DMS153 (cell line): ENCODE measurements around the gene OBSL1.
A peak's percentile ranks its signal among the peaks of the same experiment; 100 is the strongest.

Source experiments
- DNase-seq: peaks from one replicate; lab custom pipeline; 2025; lab: John Stamatoyannopoulos, UW

Gene OBSL1

GRCh38 chr2:219596954-219597551, 25.7 kb upstream of the OBSL1 start:
- no peak for DNase-seq

- no peak for DNase-seq
These were observed 23.9 kb upstream of the OBSL1 start for GRCh38 chr2:219595256-219595655.

DNA sequence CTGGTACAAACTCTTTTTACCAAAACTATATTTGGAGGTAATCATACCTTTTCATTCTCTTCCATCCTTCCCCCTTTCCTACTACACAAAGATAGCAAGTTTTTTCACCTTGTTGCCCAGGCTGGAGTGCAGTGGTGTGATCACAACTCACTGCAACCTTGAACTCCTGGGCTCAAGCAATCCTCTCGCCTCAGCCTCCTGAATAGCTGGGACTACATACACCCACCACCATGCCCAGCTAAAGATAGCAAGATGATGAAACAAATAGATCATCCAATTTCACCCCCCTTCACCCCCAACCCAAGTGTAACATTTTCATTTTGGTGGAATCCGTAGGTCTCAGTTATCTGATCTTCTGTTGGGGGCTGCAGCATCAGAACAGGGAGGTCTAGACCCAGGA, 21.8 kb upstream of the OBSL1 start:
- DNase-seq, result no peak

- no peak for DNase-seq
These were observed 21.4 kb upstream of the OBSL1 start for GRCh38 chr2:219592736-219593135.

- DNase-seq, result no peak
These were observed 19.8 kb upstream of the OBSL1 start for GRCh38 chr2:219591091-219591490.

- no peak for DNase-seq
These were observed 10.0 kb upstream of the OBSL1 start for GRCh38 chr2:219581346-219581745.

GRCh38 chr2:219578811-219579613, 7.7 kb upstream of the OBSL1 start:
- no peak for DNase-seq

DNA sequence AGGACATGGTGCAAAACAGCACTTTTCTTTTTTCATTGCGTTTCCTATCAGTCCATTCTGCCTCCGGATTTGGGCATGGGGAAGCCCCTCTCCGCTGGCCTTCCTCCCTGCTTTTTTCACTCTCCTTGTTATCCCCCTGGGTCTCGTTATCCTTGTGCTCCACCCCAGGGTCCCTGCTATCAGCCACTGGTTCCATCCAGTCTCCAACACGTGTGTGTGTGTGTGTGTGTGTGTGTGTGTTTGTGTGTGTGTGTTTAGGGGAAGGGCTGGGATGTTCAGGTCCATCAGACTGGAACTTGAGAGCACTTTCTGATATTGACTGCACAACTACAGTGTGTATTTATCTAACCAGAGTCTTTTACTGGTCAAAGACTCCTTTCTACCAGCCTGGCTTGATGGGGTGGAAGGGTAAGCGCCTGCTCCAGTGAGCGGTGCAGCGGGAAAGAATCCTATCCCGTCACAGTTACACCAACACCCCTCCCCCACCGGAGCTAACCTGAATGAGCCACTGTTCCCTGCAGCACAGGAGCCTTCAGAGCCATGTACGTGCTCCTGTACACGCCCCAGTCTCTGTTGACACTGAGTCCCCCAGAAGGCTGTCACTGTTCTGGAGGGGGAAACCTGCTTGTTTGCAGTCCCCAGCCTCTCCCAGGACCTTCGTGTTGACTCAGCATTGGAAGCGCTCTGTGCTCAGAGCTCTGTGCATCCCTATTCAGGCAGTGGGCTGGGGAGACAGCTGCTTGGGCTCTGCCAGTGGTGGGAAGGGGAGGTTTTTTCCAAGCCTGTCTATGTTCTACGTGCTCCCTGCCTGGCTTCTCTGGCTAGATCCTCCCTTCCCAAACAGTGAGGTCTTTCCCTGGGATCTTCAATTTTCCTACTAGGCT, 5.4 kb upstream of the OBSL1 start:
- peak; percentile 76 for DNase-seq

GRCh38 chr2:219575566-219576504, 4.5 kb upstream of the OBSL1 start:
- no peak for DNase-seq

DNA sequence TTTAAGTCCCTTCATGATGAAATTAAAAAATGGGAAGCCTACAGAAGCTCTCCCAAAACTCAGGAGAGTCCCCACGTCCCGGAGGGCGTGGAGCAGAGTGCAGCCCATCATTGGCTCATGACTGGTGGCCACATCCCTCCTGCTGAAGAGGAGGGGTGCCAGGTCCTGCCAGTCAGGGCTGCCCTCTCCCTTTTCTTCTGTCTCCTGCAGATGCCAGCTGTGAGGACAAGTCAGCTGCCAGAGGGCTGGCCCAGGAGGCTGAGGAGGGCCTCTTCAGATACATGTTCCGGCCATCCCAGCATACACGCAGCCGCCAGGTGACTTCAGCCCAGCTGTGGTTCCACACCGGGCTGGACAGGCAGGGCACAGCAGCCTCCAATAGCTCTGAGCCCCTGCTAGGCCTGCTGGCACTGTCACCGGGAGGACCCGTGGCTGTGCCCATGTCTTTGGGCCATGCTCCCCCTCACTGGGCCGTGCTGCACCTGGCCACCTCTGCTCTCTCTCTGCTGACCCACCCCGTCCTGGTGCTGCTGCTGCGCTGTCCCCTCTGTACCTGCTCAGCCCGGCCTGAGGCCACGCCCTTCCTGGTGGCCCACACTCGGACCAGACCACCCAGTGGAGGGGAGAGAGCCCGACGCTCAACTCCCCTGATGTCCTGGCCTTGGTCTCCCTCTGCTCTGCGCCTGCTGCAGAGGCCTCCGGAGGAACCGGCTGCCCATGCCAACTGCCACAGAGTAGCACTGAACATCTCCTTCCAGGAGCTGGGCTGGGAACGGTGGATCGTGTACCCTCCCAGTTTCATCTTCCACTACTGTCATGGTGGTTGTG, 3.4 kb upstream of the OBSL1 start:
- DNase-seq, result no peak

DNA sequence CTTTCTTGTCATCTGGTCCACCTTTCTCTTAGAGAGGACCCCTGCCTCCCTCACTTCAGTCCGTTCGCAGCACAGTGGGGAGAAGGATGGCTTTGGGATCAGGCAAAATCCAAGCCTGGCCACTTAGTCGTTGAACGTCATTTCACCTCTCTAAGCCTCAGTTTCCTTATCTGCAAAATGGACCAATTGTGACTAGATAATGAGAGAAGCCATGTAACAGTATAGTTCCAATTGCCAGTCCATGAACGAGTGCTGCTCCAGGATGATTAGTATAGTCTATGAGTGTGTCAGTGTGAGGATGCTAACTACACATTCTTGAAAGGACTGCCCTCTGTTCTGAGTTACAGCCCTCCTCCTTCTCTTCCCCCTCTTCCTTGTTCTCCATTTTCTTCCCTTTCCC, 1.8 kb upstream of the OBSL1 start:
- no peak for DNase-seq

- DNase-seq, result no peak
These were observed 1.1 kb upstream of the OBSL1 start, which contains the start of gene INHA for GRCh38 chr2:219572237-219573001. Gene INHA, plus strand, starts transcription at chr2:219572310. Its CDS starts 65 bp downstream, at chr2:219572375.

DNA sequence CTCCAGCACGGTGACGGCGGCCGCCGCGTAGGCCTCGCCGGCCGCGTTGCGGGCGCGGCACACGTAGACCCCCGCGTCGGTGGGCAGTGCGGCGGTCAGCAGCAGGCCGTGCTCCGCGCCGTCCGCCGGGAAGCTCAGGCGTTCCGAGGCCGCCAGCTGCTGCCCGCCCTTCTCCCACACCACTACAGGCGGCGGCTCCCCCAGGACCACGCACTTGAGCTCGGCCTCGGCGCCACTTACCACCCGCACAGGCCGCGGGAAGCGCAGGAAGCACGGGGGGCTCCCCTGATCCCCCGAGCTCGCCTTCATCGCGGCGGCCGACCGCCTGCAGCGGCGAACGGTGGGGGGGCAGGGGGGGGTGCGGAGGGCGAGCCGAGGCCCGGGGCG, 422 bp downstream of the OBSL1 start:
- no peak for DNase-seq

DNA sequence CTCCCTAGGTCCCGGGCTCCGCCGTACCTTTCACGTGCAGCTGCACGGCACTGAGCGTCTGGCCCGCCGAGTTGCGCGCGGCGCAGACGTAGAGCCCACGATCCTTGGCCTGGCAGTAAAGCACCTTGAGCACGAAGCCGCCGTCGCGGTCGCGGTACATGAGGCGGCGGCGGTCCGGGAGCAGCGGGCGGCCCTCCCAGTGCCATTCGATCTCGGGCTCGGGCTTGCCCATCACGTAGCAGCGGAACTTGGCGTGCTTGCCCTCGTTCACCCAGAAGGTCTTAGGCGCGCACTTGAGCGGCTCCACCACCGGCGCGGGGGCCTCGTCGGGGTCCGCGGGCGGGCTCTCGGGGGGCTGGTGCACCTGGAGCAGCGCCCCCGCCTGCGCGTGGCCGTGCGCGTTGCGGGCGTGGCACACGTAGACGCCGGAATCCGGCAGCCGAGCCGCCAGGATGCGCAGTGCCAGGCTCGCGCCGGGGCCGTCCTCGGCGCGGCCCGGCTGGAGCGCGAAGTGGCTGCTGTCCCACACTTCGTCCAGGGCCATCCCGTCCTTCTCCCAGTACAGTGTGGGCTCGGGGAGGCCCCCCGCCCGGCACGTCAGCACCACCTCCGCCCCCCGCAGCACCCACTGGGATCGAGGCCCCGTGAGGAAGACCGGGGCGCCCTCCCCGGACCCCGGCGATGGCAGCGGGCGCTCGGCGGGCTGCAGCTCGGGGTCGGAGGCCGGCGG, 980 bp downstream of the OBSL1 start:
- DNase-seq, result no peak

DNA sequence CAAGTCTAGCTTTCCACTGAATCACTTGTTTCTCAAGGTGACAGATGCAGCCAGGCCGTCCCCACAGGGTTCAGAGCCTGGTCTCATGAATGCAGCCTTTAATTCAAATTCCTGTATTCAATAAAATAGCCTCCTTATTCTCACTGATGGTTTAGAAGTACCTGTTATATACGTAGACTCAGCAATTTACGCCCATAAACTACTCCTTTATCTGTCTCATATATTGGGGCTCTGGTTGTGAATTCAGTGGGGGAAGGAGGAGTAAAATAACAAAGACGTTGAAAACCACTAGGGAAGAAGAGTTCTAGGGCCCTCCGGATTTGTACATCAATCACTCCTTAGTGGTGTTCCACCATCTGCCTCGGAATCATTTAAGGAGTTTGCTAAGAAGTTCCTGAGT, 1.7 kb downstream of the OBSL1 start:
- DNase-seq, result no peak

DNA sequence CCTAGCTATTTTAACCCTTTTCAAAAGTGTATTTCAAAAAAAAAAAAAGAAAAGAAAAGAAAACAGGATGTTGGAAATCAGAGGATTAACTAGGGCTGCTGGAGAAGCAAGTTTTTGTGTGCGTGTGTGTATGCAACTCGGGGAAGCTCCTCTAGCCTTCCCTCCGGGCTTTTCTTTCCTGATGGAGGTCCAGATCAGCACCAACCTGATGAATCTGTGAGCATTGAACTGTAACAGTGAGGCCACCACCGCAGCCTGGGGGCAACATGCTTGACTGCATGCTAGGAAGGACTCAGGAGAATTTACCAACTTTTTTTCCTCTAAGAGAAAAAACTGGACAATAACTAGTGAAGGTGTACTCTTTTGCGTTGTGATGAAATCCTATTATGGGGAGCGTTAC, 2.3 kb downstream of the OBSL1 start:
- no peak for DNase-seq

DNA sequence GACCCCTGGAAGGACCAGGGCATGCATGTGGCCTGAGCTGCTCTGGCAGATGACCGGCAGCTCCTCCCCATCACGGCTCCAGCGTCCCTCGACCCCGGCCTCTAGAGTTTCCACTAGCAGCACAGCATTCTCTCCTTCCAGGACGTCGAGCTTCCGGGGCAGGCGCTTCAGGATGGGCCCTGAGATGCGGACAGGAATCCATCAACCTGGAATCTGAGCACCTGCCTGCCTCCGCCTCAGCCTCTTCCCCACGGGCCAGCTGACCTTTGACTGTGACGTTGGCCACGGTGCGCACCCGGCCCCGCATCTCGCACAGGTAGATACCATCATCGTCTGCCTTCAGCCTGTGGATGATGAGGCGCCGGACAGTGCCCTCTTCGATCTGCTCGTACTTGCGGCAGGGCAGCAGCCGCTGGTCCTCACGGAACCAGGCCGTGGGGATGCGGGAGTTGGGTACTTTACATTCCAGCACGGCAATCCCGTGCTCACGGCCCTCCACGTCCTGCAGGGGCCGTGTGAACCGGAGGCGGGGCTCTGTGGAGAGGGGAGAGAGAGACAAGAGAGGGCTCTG, 3.5 kb downstream of the OBSL1 start:
- DNase-seq, result no peak

DNA sequence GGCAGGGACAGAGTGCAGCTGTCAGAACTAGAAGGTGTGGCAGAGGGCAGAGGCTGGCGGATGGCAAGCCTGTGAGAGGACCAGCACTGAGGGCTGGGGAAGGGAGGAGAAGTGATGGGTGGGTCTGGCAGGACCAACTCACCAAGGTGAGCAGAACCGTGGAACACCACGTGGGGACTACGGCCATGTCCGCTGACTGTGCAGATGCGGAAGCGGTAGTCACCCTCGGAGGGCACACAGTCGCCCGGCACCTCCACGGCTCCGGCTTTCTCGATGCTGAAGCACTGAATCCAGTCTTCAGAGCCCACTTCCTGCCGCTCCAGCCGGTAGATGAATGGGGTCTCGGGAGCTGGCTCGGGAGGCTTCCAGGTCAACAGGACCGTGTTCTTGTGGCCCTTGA, 4.2 kb downstream of the OBSL1 start:
- no peak for DNase-seq

DNA sequence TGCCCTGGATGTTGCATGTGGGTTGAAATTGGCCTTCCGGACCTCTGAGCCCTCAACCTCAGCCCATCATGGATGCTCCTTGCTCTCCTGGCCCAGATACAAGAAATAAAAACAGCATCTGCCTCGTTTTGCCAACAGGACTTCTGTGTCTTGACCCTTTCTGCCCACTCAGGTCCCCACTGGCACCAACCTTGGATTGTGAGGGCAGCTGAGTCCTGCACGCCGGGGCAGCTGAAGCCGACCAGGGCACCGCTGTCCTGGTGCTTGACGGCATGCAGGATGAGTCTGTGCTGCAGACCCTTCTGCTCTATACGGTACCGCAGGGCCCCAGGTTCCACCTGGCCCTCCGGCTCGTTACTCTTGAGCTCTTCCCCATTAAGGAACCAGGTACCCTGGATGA, 4.7 kb downstream of the OBSL1 start:
- DNase-seq, result no peak
